Esophagus (tissue), 2 donors: ENCODE measurements around the gene GCSAM. TPM values are rescaled to one million over a fixed set of nuclear protein-coding genes. Genes with fewer than 3 reads are reported as not detected.

ENCODE experiments used
- H3K27ac ChIP-seq, 2 donors: one replicate each; pipeline ENCODE4 v1.5.1; 2013; ENCODE audit warnings: low read depth in 2 of 2, mild to moderate bottlenecking in 2 of 2, inconsistent platforms in 1 of 2, low read length in 1 of 2, moderate library complexity in 1 of 2
- H3K27me3 ChIP-seq, 2 donors: one replicate each; pipeline ENCODE4 v1.6.1; 2013; ENCODE audit warnings: low read length in 2 of 2, control low read depth in 1 of 2, mild to moderate bottlenecking in 1 of 2; ENCODE audit not compliant: insufficient read depth in 2 of 2, control insufficient read depth in 1 of 2
- H3K36me3 ChIP-seq, 2 donors: one replicate each; pipeline ENCODE4 v1.6.1; 2013; ENCODE audit warnings: low read length in 1 of 2; ENCODE audit not compliant: control insufficient read depth in 2 of 2, insufficient read depth in 2 of 2
- H3K4me1 ChIP-seq, 2 donors: one replicate each; pipeline ENCODE4 v1.6.1; 2013; ENCODE audit warnings: low read length in 1 of 2; ENCODE audit not compliant: control insufficient read depth in 2 of 2, insufficient read depth in 2 of 2
- H3K4me3 ChIP-seq, 2 donors: one replicate each; pipeline ENCODE4 v1.5.1; 2013; ENCODE audit warnings: low read length in 2 of 2, mild to moderate bottlenecking in 2 of 2, low read depth in 1 of 2, moderate library complexity in 1 of 2
- H3K9me3 ChIP-seq, 2 donors: one replicate each; pipeline ENCODE4 v1.6.1; 2013; ENCODE audit warnings: mild to moderate bottlenecking in 2 of 2, low read depth in 1 of 2, low read length in 1 of 2, moderate library complexity in 1 of 2; ENCODE audit not compliant: control insufficient read depth in 2 of 2, insufficient read depth in 1 of 2
- WGBS, 2 donors: extraction: QIAGEN DNeasy Blood & Tissue Kit; methylation state at CpG; one replicate each; pipeline ENCODE4 v1.1.7; 2013; 5-methylcytosine and 5-hydroxymethylcytosine counted together
- polyA plus RNA-seq, 2 donors: library from polyadenylated mRNA; stranded (reverse); fragments of 200-250 nt; gene quantifications; one replicate each; pipeline ENCODE4 v1.2.3, GENCODE V29; 2013
- donor health status: healthy with polysubstance abuse.
- donor health status: Bipolar disorder and iron deficiency.

The GCSAM gene
- polyA plus RNA-seq, 2 donors = 0.66 to 0.90 TPM

DNA sequence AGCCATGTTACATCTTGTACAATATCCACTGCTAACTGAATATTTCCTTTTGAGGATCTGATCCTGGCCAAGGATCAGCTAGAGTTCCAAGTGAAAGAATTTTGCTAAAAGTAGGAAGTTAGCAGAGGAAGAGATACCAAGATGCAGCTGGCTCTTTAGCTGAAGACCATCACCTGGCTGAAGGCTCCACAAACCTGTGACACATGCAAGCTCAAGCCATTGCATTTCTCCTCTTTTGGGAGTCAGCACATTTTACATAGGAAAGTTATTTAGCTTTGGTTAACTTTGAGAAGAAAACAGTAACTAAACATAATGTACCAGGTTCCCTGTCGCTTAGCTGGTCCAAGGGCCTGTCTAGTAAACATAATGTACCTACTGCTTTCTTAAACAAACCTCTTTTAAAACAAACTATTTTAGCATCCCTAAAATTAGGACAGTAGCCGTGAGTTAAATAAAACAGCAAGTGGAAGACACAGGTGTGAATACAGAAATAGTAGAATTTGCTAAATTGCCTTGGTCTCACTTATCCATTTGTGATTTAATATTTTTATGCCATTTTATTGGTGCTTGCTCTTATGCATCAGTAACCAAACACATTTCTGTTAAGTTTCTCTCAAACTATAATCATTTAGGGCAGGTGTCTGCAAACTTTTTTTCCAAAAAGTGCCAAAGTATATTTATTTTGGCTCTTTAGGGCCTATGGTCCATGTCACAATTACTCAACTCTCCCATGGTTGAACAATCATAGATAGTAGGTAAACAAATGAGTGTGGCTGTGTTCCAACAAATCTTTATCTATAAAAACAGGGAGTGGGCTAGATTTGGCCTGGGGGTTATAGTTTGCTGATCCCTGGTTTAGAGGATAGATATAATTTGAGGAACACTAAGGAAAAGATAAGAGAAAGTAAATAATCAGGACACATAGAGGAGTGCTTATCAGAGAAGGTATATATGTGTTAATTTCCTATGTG, 11.2 kb downstream of the GCSAM start:
- Histone ChIP-seq H3K27ac (no peak overlapping the region), H3K27me3 (no peaks in the 10 kb centered on the region), H3K4me3 (no peak overlapping the region), H3K9me3 (no peaks in the 10 kb centered on the region), H3K36me3 (no peaks in the 10 kb centered on the region), H3K4me1 (no peaks in the 10 kb centered on the region)
- WGBS, 2 donors = 92 to 95% methylated on average over 2 of the region's 2 CpGs

DNA sequence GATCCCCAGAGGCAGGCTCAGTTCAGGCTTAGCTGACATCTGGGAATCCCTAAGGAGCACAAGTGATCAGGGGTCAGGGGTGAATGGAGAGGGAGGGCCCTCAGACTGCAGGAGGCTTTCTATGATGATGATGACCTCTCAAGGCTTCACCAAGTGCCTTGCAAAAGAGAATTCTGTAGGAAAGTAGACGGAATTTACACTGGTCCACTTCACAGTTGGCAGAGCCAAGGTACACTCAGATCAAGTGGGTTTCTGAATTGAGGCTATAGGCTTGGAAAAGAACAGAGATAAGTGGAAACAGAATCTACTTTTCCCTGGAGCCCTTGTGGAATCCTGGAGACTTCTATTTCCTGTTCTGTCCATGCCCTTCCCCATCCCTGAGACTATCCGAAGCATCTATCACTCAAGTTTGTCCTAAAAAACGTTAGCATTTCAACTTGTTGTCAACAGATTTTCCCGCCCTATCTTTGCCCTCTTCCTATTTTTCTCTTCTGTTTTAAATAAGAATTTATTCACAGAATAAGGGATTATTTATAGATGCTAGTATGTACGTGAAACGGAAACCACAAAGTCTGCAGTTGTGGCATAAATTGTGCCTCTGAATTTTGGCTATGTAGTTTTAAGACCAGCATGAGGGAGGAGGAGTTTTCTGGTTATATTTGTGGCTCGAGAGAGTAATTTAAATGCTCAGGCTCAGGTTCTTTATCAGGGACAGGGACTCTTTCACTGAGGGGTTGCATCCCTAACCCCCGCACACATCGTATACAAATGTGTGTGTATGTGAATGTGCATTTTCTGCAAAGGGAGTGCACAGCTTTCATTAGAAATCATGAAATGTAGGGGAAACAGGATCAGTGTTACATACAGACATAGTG, 12.8 kb downstream of the GCSAM start:
- Histone ChIP-seq H3K27me3 (no peaks in the 10 kb centered on the region), H3K4me3 (no peak overlapping the region), H3K36me3 (no peaks in the 10 kb centered on the region), H3K27ac (no peak overlapping the region), H3K9me3 (no peaks in the 10 kb centered on the region), H3K4me1 (no peaks in the 10 kb centered on the region)
- 74 to 77% methylated on average over 9 of the region's 9 CpGs for WGBS, 2 donors

DNA sequence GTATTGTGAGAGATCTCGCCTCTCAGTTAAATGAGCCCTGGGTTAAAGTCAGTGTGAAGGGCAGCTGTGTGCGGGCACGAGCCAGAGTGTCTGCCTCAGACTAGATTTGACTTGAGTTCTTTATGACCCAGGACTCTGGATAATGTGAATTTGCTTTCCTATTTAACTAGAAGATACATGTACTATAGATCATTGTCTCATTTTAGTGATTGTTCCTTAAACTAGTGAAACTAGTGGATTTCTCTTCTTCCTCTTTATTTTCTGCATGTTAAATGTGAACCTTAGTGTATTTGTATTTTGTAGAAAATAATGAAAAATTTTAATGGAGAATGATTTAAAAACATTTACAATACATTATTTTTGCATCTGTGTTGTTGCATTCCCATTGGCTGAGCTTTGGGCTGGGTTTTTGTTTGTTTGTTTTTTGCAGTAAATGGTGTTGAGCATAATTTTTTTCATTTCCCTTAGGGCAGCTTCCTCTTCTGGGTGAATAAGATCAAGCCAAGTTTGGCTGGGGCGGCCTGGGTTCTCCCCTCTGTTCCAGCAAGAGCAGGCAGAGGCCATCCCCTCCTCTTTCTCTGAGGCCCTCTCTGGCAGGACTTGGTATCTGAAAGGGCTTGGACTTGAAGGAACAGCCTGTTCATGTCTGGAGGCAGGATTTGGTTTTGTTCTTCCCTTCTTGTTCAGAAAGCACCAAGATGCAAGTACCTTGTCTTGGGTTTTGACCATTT, 15.0 kb downstream of the GCSAM start:
- H3K36me3 ChIP-seq = no peaks in the 10 kb centered on the region
- no peaks in the 10 kb centered on the region for H3K9me3 ChIP-seq
- H3K27ac ChIP-seq = no peak overlapping the region
- H3K4me3 ChIP-seq = no peak overlapping the region
- no peaks in the 10 kb centered on the region for H3K27me3 ChIP-seq
- H3K4me1 ChIP-seq = no peaks in the 10 kb centered on the region
- WGBS, 2 donors = 93 to 95% methylated on average over 4 of the region's 4 CpGs

DNA sequence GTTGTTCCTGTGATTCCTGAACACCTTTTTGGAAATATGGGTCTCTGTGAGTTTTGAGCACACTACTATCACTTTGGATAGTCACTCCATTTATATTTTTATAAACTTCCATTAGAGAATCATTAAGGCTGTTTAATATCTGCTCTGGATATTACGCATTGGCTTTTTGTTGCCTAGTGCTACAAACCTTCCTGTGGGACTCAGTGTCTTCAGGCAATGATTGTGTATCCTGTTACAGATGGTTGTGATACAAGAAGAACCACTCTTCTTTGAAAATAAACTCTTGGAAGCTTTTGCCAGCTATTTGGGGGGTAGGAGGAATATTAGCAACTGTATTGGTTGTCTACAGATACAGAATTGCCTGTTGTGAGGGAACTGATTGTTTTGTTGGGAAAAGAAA, 15.6 kb downstream of the GCSAM start:
- H3K4me3 ChIP-seq = no peak overlapping the region
- H3K27me3 ChIP-seq = no peaks in the 10 kb centered on the region
- WGBS, 2 donors = 94% methylated on average over 1 of the region's 1 CpG
- H3K36me3 ChIP-seq = no peaks in the 10 kb centered on the region
- no peak overlapping the region for H3K27ac ChIP-seq
- H3K9me3 ChIP-seq = no peaks in the 10 kb centered on the region
- no peaks in the 10 kb centered on the region for H3K4me1 ChIP-seq

DNA sequence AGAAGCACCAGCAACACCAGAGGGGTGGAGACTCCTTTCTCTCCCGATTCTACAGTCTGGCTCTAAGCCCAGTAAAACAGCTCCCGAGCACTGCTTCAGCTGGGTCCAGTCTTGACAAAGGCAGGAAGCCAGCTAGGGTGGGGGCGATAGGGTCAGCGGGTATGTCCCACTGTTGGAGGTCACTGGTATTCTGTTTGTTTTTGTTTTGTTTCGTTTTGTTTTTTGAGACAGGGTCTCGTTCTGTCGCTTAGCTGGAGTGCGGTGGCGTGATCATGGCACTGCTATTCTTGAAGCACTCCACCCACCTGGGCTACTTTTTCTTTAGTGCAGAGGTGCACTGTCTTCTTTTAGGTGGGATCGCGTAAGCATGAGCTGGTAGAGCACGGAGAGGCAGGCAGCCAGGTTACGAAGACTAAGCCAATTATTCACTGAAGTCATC, 16.3 kb downstream of the GCSAM start:
- no peaks in the 10 kb centered on the region for H3K27me3 ChIP-seq
- no peaks in the 10 kb centered on the region for H3K36me3 ChIP-seq
- no peak overlapping the region for H3K27ac ChIP-seq
- no peak overlapping the region for H3K4me3 ChIP-seq
- WGBS, 2 donors = 72 to 74% methylated on average over 13 of the region's 13 CpGs
- H3K4me1 ChIP-seq = no peaks in the 10 kb centered on the region
- H3K9me3 ChIP-seq = no peaks in the 10 kb centered on the region

DNA sequence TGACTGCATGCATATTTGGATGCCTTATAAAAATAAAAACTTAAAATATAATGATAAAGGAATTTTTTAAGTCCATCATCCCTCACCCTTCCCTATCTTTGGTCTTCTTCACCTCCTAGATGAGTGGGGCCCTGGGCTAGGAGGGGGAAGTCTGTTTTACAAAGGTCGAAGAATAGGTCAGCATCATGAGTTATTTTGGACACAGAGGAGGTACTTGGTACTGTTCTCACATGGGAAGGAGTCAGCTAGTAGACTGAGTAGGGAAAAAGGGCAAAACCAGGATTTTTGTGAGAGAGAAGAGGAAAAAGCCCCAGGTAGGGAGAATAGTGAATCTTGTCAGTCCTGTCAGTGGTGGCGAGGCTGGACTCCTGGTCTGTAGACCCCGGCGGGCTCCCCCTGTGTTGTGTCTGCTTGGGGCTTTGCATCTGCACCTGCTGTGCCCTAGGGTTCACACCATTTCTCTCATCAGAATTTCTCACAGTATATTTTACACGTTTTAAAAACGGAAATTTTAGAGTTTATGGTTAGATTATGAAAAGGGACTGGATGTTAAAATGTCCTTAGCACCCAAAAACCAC, 17.2 kb downstream of the GCSAM start:
- H3K9me3 ChIP-seq = no peaks in the 10 kb centered on the region
- no peaks in the 10 kb centered on the region for H3K36me3 ChIP-seq
- no peak overlapping the region for H3K27ac ChIP-seq
- H3K27me3 ChIP-seq = no peaks in the 10 kb centered on the region
- 86 to 87% methylated on average over 6 of the region's 6 CpGs for WGBS, 2 donors
- no peak overlapping the region for H3K4me3 ChIP-seq
- no peaks in the 10 kb centered on the region for H3K4me1 ChIP-seq

DNA sequence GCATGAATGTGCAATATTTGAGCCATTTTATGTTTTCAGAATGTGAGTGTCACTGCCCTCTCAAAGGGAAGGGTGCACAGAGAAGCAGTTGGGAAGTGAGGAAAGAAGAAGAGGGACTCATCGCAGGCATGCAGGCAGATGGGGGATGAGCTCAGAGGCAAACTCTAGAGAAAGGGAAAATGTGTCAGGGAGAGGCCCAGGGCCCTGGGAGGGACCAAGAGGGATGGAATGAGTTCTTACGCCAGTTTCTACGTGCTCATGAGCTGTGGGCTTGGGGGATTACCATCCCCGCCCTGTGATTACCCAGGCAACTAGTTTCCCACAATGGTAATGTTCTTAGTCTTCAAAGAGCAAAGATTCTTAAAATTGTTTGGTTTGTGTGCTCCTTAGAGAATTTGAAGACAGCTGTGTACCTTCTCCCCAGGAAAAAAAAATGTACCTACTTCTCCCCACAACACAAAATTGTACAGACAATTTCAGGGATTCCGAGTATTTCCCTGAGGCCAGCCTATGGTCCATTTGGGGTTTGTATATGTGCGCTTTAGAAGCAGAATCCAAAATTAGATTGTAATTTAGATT, 17.8 kb downstream of the GCSAM start:
- no peak overlapping the region for H3K4me3 ChIP-seq
- 77 to 78% methylated on average over 6 of the region's 6 CpGs for WGBS, 2 donors
- H3K36me3 ChIP-seq = no peaks in the 10 kb centered on the region

DNA sequence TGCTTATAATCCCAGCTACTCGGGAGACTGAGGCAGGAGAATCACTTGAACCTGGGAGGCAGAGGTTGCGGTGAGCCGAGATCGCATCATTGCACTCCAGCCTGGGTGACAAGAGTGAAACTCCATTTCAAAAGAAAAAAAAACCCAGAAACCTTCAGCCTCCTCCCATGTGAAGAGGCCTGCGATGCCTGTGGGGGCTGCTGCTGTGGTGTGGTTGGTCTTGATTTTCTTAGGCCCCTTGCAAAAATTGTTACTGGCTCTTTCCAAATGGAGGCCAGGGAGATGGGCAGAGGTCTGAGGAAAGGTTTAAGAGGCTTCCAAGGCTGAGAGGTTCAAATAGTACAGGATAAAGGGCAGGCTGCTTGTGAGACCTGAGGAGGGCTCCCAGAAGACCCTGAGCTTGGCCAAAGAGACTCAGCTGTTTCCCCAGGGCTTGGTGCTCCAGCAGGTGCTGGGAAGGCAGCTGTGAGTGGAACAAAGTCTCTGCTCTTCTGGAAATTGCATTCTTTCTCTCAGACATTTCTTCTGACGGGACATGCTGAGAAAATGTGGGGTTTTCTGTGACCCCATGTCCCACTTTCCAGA, 18.4 kb downstream of the GCSAM start:
- Histone ChIP-seq H3K27ac (no peak overlapping the region), H3K27me3 (no peaks in the 10 kb centered on the region), H3K4me3 (no peak overlapping the region), H3K4me1 (no peaks in the 10 kb centered on the region), H3K9me3 (no peaks in the 10 kb centered on the region), H3K36me3 (no peaks in the 10 kb centered on the region)
- 79 to 92% methylated on average over 6 of the region's 6 CpGs for WGBS, 2 donors

More for the DNA sequence above, 17.8 kb downstream of the GCSAM start:
- Histone ChIP-seq H3K27ac (no peak overlapping the region), H3K4me1 (no peaks in the 10 kb centered on the region), H3K9me3 (no peaks in the 10 kb centered on the region), H3K27me3 (no peaks in the 10 kb centered on the region)
